CD14-positive monocyte (primary cell): ENCODE measurements around the gene OR12D2. TPM values are rescaled to one million over a fixed set of nuclear protein-coding genes. Genes with fewer than 3 reads are reported as not detected.

Experiments
- polyA plus RNA-seq, 3 donors: library from polyadenylated mRNA; depleted of rRNA in 1 of 3; unstranded in 2 of 3; stranded (reverse) in 1 of 3; fragments of 300-500 nt in 2 of 3; fragments of >200 nt in 1 of 3; fragmentation: Illumina TruSeq in 2 of 3; gene quantifications; 1 replicate in 2 of 3; 2 replicates in 1 of 3; pipeline ENCODE4 v1.2.3, GENCODE V29; 2012 to 2021

Gene OR12D2
- polyA plus RNA-seq, 3 donors: not detected

Other genes starting within 250 kb of the OR12D2 start
- gene OR2J2, start 224.7 kb upstream of the OR12D2 start, polyA plus RNA-seq: not detected
- not detected for gene OR14J1, start 93.9 kb upstream of the OR12D2 start, polyA plus RNA-seq
- gene OR5V1, start 26.8 kb upstream of the OR12D2 start, polyA plus RNA-seq: not detected
- gene OR12D3, start 20.3 kb upstream of the OR12D2 start, polyA plus RNA-seq: not detected
- not detected for gene OR12D1, start 19.3 kb downstream of the OR12D2 start, polyA plus RNA-seq
- not detected for gene OR10C1, start 43.7 kb downstream of the OR12D2 start, polyA plus RNA-seq
- not detected for gene OR11A1, start 61.4 kb downstream of the OR12D2 start, polyA plus RNA-seq
- gene OR2H1, start 61.5 kb downstream of the OR12D2 start, polyA plus RNA-seq: not detected
- not detected for gene MAS1L, start 92.3 kb downstream of the OR12D2 start, polyA plus RNA-seq
- gene UBD, start 164.1 kb downstream of the OR12D2 start, polyA plus RNA-seq: under 1 TPM in 1 of 3 donors, not detected in 2; 0.15 TPM
- gene OR2H2, start 189.5 kb downstream of the OR12D2 start, polyA plus RNA-seq: not detected
- gene GABBR1, start 237.6 kb downstream of the OR12D2 start, polyA plus RNA-seq: 100 to 1,000 TPM in 1 of 3 donors, 1 to 10 TPM in 1, under 1 TPM in 1; 0.91 to 228 (median 1.8) TPM